Vagina (tissue), 2 donors: ENCODE data around the gene RALGAPA2. TPM values are rescaled to one million over a fixed set of nuclear protein-coding genes. Genes with fewer than 3 reads are reported as not detected.

Source experiments
- DNase-seq, 2 donors: peaks; one replicate each; pipeline ENCODE4 v3.0.0-alpha.2; 2017; ENCODE audit errors: extremely low spot score in 2 of 2
- H3K27ac ChIP-seq: fragments of 200-600 bp; sonication (generic); one replicate; pipeline ENCODE4 v1.5.1; 2019
- H3K27me3 ChIP-seq: fragments of 200-600 bp; sonication (generic); one replicate; pipeline ENCODE4 v1.5.1; 2019
- H3K36me3 ChIP-seq, 2 donors: fragments of 200-600 bp; sonication (generic); one replicate each; pipeline ENCODE4 v1.5.1; 2017 to 2019
- H3K4me1 ChIP-seq: fragments of 200-600 bp; sonication (generic); one replicate; pipeline ENCODE4 v1.5.1; 2019
- H3K4me3 ChIP-seq, 2 donors: fragments of 200-600 bp; sonication (generic); 1 replicate in 1 of 2; 2 replicates in 1 of 2; pipeline ENCODE4 v1.5.1; 2016 to 2019
- H3K9me3 ChIP-seq: fragments of 200-600 bp; sonication (generic); one replicate; pipeline ENCODE4 v1.5.1; 2019
- POLR2A ChIP-seq, 2 donors: fragments of 450-650 bp; IDR thresholded peaks; one replicate each; pipeline ENCODE4 v1.6.1; 2017; ENCODE audit warnings: antibody characterized with exemption in 2 of 2, mild to moderate bottlenecking in 2 of 2, moderate library complexity in 2 of 2
- POLR2AphosphoS5 ChIP-seq, 2 donors: sonication (generic); formaldehyde crosslinking; IDR thresholded peaks; one replicate each; pipeline ENCODE4 v1.9.0; 2017; ENCODE audit warnings: antibody characterized with exemption in 2 of 2, mild to moderate bottlenecking in 2 of 2, low read depth in 1 of 2; ENCODE audit not compliant: insufficient read depth in 1 of 2
- intact Hi-C: fragments of 100-400 bp; cut with DNase I; formaldehyde crosslinking; loops from one replicate; pipeline ENCODE4 v1.15.1; 2023
- total RNA-seq: library from RNA; depleted of rRNA; stranded (reverse); fragments of >200 nt; gene quantifications from one replicate; pipeline ENCODE4 v1.2.3, GENCODE V29; 2016
- TF ChIP-seq, protein P1 (sequence below), 3 experiments: fragments of 450-650 bp in 2 of 3; fragments of 200-600 bp in 1 of 3; sonication (generic) in 1 of 3; IDR thresholded peaks; one replicate each; pipeline ENCODE4 v1.5.1; 2017 to 2019; ENCODE audit warnings: antibody characterized with exemption in 3 of 3, mild to moderate bottlenecking in 2 of 3, moderate library complexity in 2 of 3

Gene RALGAPA2
- total RNA-seq, 1 donor from 2014 or later, result 31.9 TPM

DNA sequence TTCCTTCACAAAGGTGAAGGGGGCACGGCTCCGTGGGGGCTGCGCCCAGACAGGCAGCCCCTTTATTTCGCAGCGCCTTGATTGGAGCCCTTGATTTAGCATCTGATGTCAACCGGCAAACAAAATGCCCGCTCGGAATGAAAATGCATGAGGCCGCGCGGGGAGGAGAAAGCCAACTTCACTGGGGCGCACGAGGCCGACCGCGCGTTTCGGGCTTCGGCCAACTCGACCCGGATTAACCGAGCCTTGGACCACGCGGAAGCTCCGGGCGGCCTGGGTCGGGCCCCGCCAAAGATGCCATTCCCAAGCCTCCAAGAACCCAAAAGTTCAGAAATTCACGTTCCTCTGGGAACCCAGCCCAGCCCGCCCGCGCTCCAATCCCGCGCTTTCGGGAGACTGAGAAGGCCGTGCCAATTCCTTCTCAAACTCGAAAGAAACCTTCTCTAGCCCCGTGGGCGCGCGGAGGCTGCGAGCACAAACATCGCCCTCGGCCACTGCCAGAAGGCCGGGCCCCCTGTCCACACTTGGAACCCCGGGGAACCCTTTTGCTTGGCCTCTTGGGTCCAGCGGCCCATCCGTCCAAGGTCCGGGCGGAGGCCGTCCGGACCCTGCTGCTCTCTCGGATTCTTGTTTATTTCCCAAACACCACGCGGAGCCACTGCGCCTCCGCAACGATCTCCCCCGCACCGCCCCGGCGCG, 345.4 kb downstream of the RALGAPA2 start:
- Histone ChIP-seq H3K36me3 (no peaks in the 10 kb centered on the region), H3K27me3 (peaks cover 26% of the 10 kb centered on the region), H3K9me3 (no peaks in the 10 kb centered on the region), H3K4me3 (peak overlapping the region in 1 of 2 donors; percentile 38), H3K27ac (no peak overlapping the region), H3K4me1 (peaks cover 43% of the 10 kb centered on the region)
- no peak for TF ChIP-seq POLR2AphosphoS5 (IDR thresholded peaks at IDR 0.05; ENCODE audit: insufficient read depth in 1 of 2, low read depth in 1 of 2)
- TF ChIP-seq, protein P1, sequence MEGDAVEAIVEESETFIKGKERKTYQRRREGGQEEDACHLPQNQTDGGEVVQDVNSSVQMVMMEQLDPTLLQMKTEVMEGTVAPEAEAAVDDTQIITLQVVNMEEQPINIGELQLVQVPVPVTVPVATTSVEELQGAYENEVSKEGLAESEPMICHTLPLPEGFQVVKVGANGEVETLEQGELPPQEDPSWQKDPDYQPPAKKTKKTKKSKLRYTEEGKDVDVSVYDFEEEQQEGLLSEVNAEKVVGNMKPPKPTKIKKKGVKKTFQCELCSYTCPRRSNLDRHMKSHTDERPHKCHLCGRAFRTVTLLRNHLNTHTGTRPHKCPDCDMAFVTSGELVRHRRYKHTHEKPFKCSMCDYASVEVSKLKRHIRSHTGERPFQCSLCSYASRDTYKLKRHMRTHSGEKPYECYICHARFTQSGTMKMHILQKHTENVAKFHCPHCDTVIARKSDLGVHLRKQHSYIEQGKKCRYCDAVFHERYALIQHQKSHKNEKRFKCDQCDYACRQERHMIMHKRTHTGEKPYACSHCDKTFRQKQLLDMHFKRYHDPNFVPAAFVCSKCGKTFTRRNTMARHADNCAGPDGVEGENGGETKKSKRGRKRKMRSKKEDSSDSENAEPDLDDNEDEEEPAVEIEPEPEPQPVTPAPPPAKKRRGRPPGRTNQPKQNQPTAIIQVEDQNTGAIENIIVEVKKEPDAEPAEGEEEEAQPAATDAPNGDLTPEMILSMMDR (IDR thresholded peaks at IDR 0.05), result no peak
- no peak for TF ChIP-seq POLR2A (IDR thresholded peaks at IDR 0.05)
- intact Hi-C loops, result no loop called here
- no peak for DNase-seq

DNA sequence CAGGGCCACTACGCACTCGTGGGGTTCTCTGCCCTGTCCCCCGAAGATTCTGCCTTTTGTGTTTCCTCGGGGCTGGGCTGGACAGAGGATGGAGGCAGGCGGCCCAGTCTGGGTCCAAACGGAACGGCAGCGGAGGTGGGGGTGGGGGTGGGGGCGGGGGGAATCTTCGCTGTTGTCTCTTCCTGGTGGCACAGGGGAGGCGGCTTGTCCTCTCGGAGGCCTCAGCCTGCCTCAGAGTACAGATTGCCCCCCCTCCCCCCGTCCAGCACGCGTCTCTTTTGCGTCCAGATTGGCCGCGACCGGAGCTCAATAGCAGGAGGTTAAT, 345.9 kb downstream of the RALGAPA2 start:
- no peak overlapping the region for H3K27ac ChIP-seq
- no peaks in the 10 kb centered on the region for H3K36me3 ChIP-seq
- peaks cover 29% of the 10 kb centered on the region for H3K27me3 ChIP-seq
- H3K4me3 ChIP-seq, result peak overlapping the region in 1 of 2 donors; percentile 38
- DNase-seq, result no peak
- H3K4me1 ChIP-seq, result peaks cover 43% of the 10 kb centered on the region
- no peaks in the 10 kb centered on the region for H3K9me3 ChIP-seq
- TF ChIP-seq POLR2A (IDR thresholded peaks at IDR 0.05) (no peak), POLR2AphosphoS5 (IDR thresholded peaks at IDR 0.05; ENCODE audit: insufficient read depth in 1 of 2, low read depth in 1 of 2) (no peak)
- TF ChIP-seq, protein P1 (IDR thresholded peaks at IDR 0.05), result no peak
- intact Hi-C loops, result no loop called here

DNA sequence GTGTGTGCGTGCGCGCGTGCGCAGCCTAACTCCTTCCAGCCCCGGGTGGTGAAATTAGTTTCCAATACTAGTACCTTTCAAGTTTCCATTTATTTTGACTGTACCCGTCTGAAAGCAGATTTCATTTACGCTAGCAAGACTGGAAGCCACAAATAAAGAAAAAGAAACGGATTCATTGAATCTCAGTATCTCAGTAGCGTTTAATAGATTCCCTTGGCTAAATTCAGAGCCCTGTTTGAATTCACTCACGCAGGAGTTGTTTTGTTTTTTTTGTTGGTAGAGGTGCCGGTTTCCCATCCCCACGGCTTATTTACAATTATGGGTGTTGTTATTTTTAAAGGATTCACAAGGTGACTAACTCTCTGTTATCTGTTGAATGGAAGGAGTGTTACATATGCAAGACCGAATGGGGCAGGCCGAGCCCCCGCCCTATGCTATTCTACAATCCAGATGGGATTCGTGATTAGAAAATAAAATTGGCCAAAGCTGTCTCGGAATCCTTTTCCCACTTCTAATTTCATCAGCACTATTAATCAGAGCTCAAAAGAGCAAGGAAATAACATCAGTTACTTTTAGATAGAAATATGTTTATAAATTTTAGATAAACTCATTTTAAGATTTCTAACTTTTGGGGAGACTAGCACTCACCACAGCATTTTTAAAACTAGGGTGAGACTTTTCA, 346.8 kb downstream of the RALGAPA2 start:
- DNase-seq, result no peak
- Histone ChIP-seq H3K27me3 (peaks cover 31% of the 10 kb centered on the region), H3K27ac (no peak overlapping the region), H3K4me3 (no peak overlapping the region), H3K4me1 (peaks cover 43% of the 10 kb centered on the region), H3K9me3 (no peaks in the 10 kb centered on the region), H3K36me3 (no peaks in the 10 kb centered on the region)
- intact Hi-C loops, result no loop called here
- TF ChIP-seq, protein P1 (IDR thresholded peaks at IDR 0.05), result no peak
- TF ChIP-seq POLR2A (IDR thresholded peaks at IDR 0.05) (no peak), POLR2AphosphoS5 (IDR thresholded peaks at IDR 0.05; ENCODE audit: insufficient read depth in 1 of 2, low read depth in 1 of 2) (no peak)

DNA sequence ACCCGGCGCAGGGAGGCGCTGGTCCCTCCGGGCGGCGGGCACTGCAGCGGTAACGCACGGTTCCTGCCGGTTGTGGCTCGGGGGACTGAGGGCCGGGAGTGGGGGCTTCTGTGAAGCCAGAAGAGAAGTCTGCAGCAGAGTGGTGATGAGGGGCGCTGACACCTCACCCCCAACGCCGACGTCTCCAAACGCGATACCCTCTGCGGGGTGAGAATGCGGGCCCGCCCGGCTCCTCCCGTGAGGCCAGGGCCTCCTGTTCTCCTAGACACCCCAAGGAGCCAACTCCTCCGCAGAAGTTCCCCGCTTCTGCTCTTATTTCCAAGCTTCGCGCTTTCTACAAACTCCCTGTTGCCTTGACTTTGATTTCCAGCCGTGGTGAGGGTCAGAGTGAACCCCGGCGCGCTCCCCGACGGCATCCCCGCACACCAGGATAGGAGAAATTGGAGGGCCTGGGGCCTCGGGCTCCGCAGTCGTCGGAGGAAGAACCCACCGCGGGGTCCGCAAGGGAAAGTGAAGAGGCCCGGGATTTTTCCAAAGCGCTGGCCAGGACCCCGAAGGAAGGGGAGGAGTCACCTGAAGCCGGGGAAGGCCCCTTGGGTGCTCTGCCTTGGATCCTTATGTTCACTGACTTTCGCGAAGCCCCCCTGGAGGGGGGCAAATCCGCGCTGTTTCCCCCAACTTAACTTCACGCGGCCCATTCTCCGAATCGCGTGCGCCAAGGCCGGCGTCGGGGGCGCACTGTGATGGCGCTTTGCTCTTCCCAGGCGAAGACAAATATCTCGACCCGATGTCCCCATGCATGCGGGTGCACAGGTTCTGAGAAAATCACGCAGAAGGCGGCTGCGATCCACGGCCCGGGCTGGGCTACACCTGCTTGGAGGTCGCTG, 347.6 kb downstream of the RALGAPA2 start:
- TF ChIP-seq, protein P1 (IDR thresholded peaks at IDR 0.05), result no peak
- TF ChIP-seq POLR2AphosphoS5 (IDR thresholded peaks at IDR 0.05; ENCODE audit: insufficient read depth in 1 of 2, low read depth in 1 of 2) (no peak), POLR2A (IDR thresholded peaks at IDR 0.05) (no peak)
- no peak for DNase-seq
- Histone ChIP-seq H3K27ac (no peak overlapping the region), H3K36me3 (no peaks in the 10 kb centered on the region), H3K27me3 (peaks cover 31% of the 10 kb centered on the region), H3K4me1 (peaks cover 42% of the 10 kb centered on the region), H3K4me3 (no peak overlapping the region), H3K9me3 (no peaks in the 10 kb centered on the region)
- intact Hi-C loops, result no loop called here
